ACC112 (cell line): ENCODE measurements around the gene B3GNT4.
"Not testable (repeated sequence)": the region's sequence is repeated elsewhere in the genome, so short reads cannot be mapped to it uniquely, and the experiment has no call there.

Experiments
- H2AFZ ChIP-seq: fragments of 200-600 bp; sonication (generic); one replicate; pipeline ENCODE4 v1.6.0; 2017; ENCODE audit warnings: antibody characterized with exemption, low read length; ENCODE audit not compliant: unreplicated experiment
- H3K27ac ChIP-seq: fragments of 200-600 bp; sonication (generic); 2 replicates; pipeline ENCODE4 v1.5.1; 2014; ENCODE audit warnings: low read depth, mild to moderate bottlenecking, antibody characterized with exemption, low read length, moderate library complexity
- H3K27me3 ChIP-seq: fragments of 200-600 bp; sonication (generic); 2 replicates; pipeline ENCODE4 v1.6.1; 2014; ENCODE audit warnings: mild to moderate bottlenecking, antibody characterized with exemption, low read length, moderate library complexity, mixed read lengths; ENCODE audit not compliant: insufficient read depth
- H3K36me3 ChIP-seq: fragments of 200-600 bp; sonication (generic); 2 replicates; pipeline ENCODE4 v1.6.1; 2016; ENCODE audit warnings: mild to moderate bottlenecking, antibody characterized with exemption, low read length, moderate library complexity, mixed read lengths; ENCODE audit not compliant: insufficient read depth
- H3K4me1 ChIP-seq: fragments of 200-600 bp; sonication (generic); one replicate; pipeline ENCODE4 v1.6.1; 2016; ENCODE audit warnings: low read length, mixed read lengths; ENCODE audit not compliant: insufficient read depth, unreplicated experiment, control insufficient read depth
- H3K4me3 ChIP-seq: fragments of 200-600 bp; sonication (generic); 2 replicates; pipeline ENCODE4 v1.5.1; 2014; ENCODE audit warnings: mild to moderate bottlenecking, low read depth, low read length
- H3K79me2 ChIP-seq: fragments of 200-600 bp; sonication (generic); one replicate; pipeline ENCODE4 v1.6.0; 2016; ENCODE audit warnings: low read length; ENCODE audit not compliant: control insufficient read depth, unreplicated experiment, insufficient read depth

The B3GNT4 gene

DNA sequence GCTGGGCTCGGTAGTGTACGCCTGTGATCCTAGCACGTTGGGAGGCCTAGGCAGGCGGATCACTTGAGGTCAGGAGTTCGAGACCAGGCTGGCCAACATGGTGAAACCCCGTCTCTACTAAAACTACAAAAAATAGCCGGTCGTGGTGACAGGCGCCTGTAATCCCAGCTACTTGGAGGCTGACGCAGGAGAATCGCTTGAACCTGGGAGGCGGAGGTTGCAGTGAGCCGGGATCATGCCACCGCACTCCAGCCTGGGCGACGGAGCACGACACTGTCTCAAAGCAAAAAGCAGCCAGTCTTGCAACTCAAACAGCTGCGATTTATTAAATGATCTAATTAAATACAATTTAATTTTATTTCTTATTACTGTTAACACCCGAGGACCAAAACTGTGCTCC, 698 bp upstream of the B3GNT4 start:
- not testable (repeated sequence) for H3K79me2 ChIP-seq, H3K27ac ChIP-seq, H2AFZ ChIP-seq, H3K4me1 ChIP-seq, H3K36me3 ChIP-seq
- Histone ChIP-seq H3K4me3 (peak overlapping the region; percentile 81), H3K27me3 (peaks cover 20% of the 10 kb centered on the region)

DNA sequence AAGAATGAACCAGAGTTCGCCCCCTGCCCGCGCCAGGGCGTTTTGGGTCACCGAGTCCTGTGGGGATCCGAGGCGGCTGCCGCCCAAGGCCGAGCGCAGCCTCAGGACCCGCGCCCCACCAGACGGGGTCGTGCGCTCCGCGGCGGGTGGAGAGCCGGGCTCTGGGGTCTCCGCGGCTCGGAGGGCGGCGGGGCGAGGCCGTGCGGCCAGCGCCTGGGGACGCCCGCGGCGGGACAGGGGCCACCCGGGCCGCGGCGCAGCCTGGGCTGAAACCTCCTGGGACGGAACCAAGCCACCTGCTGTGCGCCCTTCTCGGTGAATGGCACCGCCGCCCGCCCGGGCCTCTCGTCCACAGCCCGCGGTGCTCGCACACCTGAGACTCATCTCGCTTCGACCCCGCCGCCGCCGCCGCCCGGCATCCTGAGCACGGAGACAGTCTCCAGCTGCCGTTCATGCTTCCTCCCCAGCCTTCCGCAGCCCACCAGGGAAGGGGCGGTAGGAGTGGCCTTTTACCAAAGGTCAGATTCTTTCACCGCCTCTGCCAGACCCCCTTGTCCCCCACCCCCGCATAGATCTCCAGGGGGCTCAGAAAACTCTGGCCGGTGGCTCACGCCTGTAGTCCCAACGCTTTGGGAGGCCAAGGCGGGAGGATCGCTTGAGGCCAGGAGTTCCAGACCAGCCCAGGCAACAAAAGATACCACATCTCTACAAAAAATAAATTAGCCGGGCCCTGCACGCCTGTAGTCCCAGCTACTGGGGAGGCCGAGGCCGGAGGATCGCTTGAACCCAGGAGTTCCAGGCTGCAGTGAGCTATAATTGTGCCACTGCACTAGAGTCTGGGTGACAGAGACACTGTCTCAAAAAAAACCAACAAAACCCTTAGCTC, 901 bp downstream of the B3GNT4 start:
- Histone ChIP-seq H3K36me3 (no peaks in the 10 kb centered on the region), H3K79me2 (no peaks in the 10 kb centered on the region), H3K27me3 (peaks cover 20% of the 10 kb centered on the region), H3K4me3 (peak overlapping the region; percentile 81), H3K4me1 (no peaks in the 10 kb centered on the region), H2AFZ (peak overlapping the region; percentile 94), H3K27ac (no peak overlapping the region)

DNA sequence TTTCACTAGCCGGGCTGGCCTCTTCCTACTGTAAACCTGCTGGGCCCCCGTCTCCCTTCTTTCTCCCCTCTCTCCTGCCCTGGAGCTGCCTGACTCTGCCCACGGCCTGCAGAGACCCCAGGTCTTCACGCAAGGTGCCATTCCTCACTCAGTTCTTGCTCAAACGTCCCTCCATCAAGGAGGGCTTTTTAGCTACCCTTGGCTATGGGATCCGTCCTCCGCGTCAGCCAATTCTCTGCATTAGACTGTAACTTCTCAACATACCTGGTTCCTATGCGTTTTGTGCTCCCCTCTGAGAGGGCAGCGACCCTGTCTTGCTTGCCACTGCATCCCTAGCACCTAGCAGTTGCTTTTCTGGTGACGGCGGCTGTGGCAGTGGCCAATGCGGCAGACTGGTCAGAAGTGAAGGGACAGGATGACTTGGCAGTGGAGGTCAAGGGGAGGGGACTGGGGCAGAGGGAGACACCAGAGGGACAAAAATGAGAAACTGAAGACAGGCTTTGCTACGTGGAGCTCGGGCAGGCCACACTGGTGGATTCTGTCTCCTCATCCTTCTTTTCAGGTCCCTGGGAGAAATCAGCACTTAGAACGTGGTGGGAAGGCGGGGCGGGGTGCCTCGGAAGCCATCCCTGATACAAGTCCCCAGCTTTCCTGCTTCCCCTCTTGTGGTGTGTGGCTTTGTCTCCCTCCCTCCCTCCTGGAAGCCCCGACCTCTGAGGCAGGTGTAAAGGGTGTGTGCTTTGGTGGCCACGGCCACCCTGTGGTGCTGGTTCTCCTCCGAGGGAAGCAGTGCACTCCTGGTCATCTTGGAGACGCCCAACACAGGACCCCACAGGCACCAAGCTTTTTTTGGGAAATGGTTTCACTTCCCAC, 1.8 kb downstream of the B3GNT4 start:
- Histone ChIP-seq H2AFZ (no peak overlapping the region), H3K27me3 (peaks cover 20% of the 10 kb centered on the region), H3K27ac (no peak overlapping the region), H3K4me1 (no peaks in the 10 kb centered on the region), H3K4me3 (no peak overlapping the region), H3K36me3 (peaks cover 4% of the 10 kb centered on the region; the same call in 1 of the 2 replicates), H3K79me2 (no peaks in the 10 kb centered on the region)

DNA sequence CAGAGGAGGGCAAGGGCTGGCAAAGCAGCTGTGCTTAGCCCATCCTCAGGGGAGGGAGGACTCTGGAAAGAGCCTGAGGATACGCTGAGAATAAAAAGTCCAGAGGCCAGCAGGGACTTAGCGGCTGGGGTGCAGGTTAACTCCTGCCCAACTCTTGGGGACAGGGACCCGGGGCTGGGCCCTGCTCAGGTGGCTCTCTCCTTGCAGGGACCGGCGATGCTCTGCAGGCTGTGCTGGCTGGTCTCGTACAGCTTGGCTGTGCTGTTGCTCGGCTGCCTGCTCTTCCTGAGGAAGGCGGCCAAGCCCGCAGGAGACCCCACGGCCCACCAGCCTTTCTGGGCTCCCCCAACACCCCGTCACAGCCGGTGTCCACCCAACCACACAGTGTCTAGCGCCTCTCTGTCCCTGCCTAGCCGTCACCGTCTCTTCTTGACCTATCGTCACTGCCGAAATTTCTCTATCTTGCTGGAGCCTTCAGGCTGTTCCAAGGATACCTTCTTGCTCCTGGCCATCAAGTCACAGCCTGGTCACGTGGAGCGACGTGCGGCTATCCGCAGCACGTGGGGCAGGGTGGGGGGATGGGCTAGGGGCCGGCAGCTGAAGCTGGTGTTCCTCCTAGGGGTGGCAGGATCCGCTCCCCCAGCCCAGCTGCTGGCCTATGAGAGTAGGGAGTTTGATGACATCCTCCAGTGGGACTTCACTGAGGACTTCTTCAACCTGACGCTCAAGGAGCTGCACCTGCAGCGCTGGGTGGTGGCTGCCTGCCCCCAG, 2.8 kb downstream of the B3GNT4 start:
- Histone ChIP-seq H3K27me3 (peaks cover 20% of the 10 kb centered on the region), H3K79me2 (no peaks in the 10 kb centered on the region), H3K4me1 (no peaks in the 10 kb centered on the region), H2AFZ (no peak overlapping the region), H3K36me3 (peaks cover 7% of the 10 kb centered on the region; the same call in 1 of the 2 replicates), H3K4me3 (no peak overlapping the region), H3K27ac (no peak overlapping the region)

DNA sequence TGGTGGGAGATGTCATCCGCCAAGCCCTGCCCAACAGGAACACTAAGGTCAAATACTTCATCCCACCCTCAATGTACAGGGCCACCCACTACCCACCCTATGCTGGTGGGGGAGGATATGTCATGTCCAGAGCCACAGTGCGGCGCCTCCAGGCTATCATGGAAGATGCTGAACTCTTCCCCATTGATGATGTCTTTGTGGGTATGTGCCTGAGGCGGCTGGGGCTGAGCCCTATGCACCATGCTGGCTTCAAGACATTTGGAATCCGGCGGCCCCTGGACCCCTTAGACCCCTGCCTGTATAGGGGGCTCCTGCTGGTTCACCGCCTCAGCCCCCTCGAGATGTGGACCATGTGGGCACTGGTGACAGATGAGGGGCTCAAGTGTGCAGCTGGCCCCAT, 3.5 kb downstream of the B3GNT4 start:
- Histone ChIP-seq H2AFZ (no peak overlapping the region), H3K36me3 (peaks cover 13% of the 10 kb centered on the region), H3K4me3 (no peak overlapping the region), H3K79me2 (no peaks in the 10 kb centered on the region), H3K27ac (no peak overlapping the region), H3K27me3 (peaks cover 20% of the 10 kb centered on the region), H3K4me1 (no peaks in the 10 kb centered on the region)

DNA sequence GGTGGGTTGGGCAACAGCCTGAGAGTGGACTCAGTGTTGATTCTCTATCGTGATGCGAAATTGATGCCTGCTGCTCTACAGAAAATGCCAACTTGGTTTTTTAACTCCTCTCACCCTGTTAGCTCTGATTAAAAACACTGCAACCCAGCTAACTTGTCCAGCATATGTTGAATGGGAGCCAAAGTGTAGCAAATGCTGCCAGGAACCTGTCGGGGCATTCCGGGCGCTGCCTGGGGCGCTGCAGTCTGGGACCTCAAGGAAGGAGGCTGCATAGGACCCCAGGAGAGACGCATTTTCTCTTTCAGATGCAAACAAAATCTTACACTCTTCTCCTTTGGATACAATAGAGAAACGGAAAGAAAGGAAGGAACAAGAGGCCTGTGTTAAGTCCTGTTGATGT, 3.9 kb downstream of the B3GNT4 start:
- peaks cover 20% of the 10 kb centered on the region for H3K27me3 ChIP-seq
- no peak overlapping the region for H3K27ac ChIP-seq
- H3K4me1 ChIP-seq: no peaks in the 10 kb centered on the region
- peaks cover 15% of the 10 kb centered on the region for H3K36me3 ChIP-seq
- no peak overlapping the region for H3K4me3 ChIP-seq
- H3K79me2 ChIP-seq: no peaks in the 10 kb centered on the region
- no peak overlapping the region for H2AFZ ChIP-seq

DNA sequence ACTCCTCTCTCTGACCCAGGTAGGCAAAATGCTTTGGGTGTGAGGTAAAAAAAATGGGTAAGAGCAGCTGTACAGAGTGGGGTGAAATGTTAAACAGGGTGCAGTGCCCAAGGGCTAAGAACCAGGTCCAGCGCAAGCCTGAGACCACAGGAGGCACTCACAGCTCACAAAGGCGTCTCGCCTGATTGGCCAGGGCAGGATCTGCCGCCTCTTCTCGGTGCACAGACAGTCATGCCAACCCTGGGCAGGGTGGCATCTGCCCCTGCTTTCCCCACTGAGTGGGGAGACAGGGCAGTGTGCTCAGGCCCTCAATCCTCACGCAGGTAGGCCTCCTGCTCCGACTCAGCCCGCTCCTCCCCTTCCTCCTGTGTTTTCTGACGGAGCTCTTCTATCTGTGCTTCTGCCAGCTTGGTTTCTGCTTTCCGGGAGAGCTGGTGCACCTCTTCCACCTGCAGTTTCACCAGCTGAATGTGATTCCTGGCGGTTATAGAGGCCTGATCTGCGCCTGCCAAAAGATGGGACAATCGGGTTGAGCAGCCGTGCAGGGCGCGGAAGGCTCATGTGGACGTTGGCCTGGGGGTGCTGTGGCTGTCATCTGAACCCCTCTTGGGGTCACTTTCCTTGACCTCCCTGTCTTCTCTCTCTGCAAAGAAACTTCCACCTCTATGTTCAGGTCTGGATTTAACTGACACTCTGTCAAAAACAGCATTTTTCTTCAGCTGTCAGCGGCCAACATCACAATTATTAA, 4.7 kb downstream of the B3GNT4 start:
- H3K27me3 ChIP-seq: peaks cover 20% of the 10 kb centered on the region
- H3K36me3 ChIP-seq: peaks cover 16% of the 10 kb centered on the region
- no peak overlapping the region for H2AFZ ChIP-seq
- H3K4me1 ChIP-seq: no peaks in the 10 kb centered on the region
- H3K4me3 ChIP-seq: no peak overlapping the region
- no peaks in the 10 kb centered on the region for H3K79me2 ChIP-seq
- H3K27ac ChIP-seq: no peak overlapping the region

DNA sequence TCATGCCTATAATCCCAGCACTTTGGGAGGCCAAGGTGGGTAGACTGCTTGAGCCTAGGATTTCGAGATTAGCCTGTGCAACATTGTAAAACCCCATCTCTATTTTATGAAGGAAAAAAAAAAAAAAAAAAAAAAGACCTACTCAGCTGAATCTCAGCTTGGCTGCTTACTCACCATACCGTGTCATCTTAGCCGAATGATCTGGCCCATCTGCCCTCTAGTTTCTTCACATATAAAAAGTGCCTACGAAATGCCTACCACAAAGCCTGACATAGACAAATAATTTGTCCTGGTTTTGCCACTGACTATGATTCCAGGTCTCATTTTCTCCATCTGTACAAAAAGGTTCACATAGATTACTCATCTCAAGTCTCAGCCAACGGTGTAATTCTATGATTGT, 12.3 kb downstream of the B3GNT4 start:
- Histone ChIP-seq H3K79me2 (peaks cover 8% of the 10 kb centered on the region), H3K27ac (no peak overlapping the region), H3K36me3 (peaks cover 37% of the 10 kb centered on the region), H3K4me3 (no peak overlapping the region), H2AFZ (no peak overlapping the region), H3K4me1 (no peaks in the 10 kb centered on the region), H3K27me3 (no peaks in the 10 kb centered on the region)

DNA sequence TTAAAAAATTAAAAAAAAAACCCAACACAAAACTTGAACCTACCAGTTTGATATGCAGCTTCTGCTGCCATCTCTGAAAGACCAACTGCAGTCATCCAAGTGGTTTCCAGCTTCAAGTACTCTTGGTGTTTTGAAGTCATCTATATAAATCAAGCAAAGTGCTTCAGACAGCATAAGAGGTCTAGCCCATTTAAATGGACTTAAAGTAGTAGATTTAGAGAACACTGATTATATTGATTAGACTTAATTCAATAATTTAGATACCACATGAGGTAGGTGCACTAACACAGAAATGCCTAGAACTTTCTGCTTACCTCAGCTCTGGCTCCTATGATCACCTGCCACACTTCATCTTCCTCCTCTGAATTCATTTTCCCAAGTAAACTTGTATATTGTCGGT, 12.9 kb downstream of the B3GNT4 start:
- H3K4me1 ChIP-seq: no peaks in the 10 kb centered on the region
- peaks cover 15% of the 10 kb centered on the region for H3K79me2 ChIP-seq
- H3K27ac ChIP-seq: no peak overlapping the region
- H3K4me3 ChIP-seq: no peak overlapping the region
- no peaks in the 10 kb centered on the region for H3K27me3 ChIP-seq
- H3K36me3 ChIP-seq: peaks cover 37% of the 10 kb centered on the region
- no peak overlapping the region for H2AFZ ChIP-seq
